Endothelial cell of umbilical vein (primary cell): ENCODE results near the gene IQCH. TPM values are rescaled to one million over a fixed set of nuclear protein-coding genes. Genes with fewer than 3 reads are reported as not detected.

Experiments used
- BruUV-seq: library from RNA; stranded (reverse); fragments of 400-500 nt; replicated peaks from 2 replicates; lab custom pipeline; 2021; lab: Mats Ljungman, UMichigan
- CTCF ChIA-PET: fragments of 300-600, 350-600 bp; sonication (Branson Sonifier 250); formaldehyde crosslinking; loops from one replicate; lab custom pipeline; 2021; ENCODE audit warnings: antibody characterized with exemption, inconsistent platforms; lab: Charles Lee
- POLR2A ChIA-PET: fragments of 300-600, 350-600 bp; sonication (Branson Sonifier 250); formaldehyde crosslinking; loops from one replicate; lab custom pipeline; 2021; ENCODE audit warnings: antibody characterized with exemption, inconsistent platforms; lab: Charles Lee
- DNase-seq: peaks from one replicate; pipeline ENCODE4 v3.0.0-alpha.2; 2011; ENCODE audit warnings: low read depth, low spot score
- FAIRE-seq: peaks from 2 replicates; lab custom pipeline; 2011; peaks lifted over from hg19 to GRCh38; lab: Jason Lieb, UNC
- H2AFZ ChIP-seq: 2 replicates; pipeline ENCODE4 v1.6.0; 2012; ENCODE audit warnings: low read depth, low read length, control low read depth, inconsistent platforms
- H3K27ac ChIP-seq: 2 replicates; pipeline ENCODE4 v1.5.1; 2011; ENCODE audit warnings: low read depth, mild to moderate bottlenecking, control low read depth, low read length, moderate library complexity; ENCODE audit not compliant: insufficient read depth
- H3K27me3 ChIP-seq, 2 experiments: 2 replicates each; pipeline versions ENCODE4 v1.6.0 to v1.6.1; 2011; ENCODE audit warnings: low read length in 2 of 2, mixed read lengths in 1 of 2; ENCODE audit not compliant: control insufficient read depth in 2 of 2, insufficient read depth in 2 of 2
- H3K36me3 ChIP-seq, 2 experiments: 2 replicates in 1 of 2; 3 replicates in 1 of 2; pipeline ENCODE4 v1.5.1; 2011; ENCODE audit warnings: low read length in 2 of 2, mild to moderate bottlenecking in 1 of 2, moderate library complexity in 1 of 2; ENCODE audit not compliant: control insufficient read depth in 2 of 2, insufficient read depth in 2 of 2; ENCODE audit errors: extremely low read depth in 1 of 2
- H3K4me1 ChIP-seq: 3 replicates; pipeline ENCODE4 v1.5.1; 2011; ENCODE audit warnings: mild to moderate bottlenecking, low read length; ENCODE audit not compliant: control insufficient read depth, insufficient read depth; ENCODE audit errors: extremely low read depth
- H3K4me2 ChIP-seq: 2 replicates; pipeline ENCODE4 v1.6.1; 2011; ENCODE audit warnings: low read length, control low read depth, mixed read lengths; ENCODE audit not compliant: insufficient read depth
- H3K4me3 ChIP-seq, 3 experiments: fragments of 200-600 bp in 1 of 3; sonication (generic), shearing (Covaris generic) in 1 of 3; replicated peaks in 1 of 3; 2 replicates each; pipeline ENCODE4 v1.5.1; 2011 to 2016; ENCODE audit warnings: control low read depth in 3 of 3, low read length in 3 of 3, mild to moderate bottlenecking in 2 of 3, inconsistent platforms in 1 of 3, low read depth in 1 of 3, moderate library complexity in 1 of 3; ENCODE audit not compliant: insufficient read depth in 1 of 3
- H3K79me2 ChIP-seq: 2 replicates; pipeline ENCODE4 v1.6.0; 2012; ENCODE audit warnings: low read length, inconsistent platforms; ENCODE audit not compliant: control insufficient read depth, insufficient read depth
- H3K9ac ChIP-seq: replicated peaks from 2 replicates; pipeline ENCODE3; 2011; ENCODE audit warnings: low read length, control low read depth; ENCODE audit not compliant: insufficient read depth; ENCODE audit errors: extremely low read depth
- H3K9me1 ChIP-seq: replicated peaks from 3 replicates; pipeline ENCODE4 v1.6.0; 2011; ENCODE audit warnings: mild to moderate bottlenecking, low read length; ENCODE audit not compliant: control insufficient read depth, insufficient read depth; ENCODE audit errors: extremely low read depth
- H3K9me3 ChIP-seq: replicated peaks from 2 replicates; pipeline ENCODE4 v1.5.1; 2012; ENCODE audit warnings: low read length, inconsistent platforms; ENCODE audit not compliant: control insufficient read depth, insufficient read depth
- H4K20me1 ChIP-seq: replicated peaks from 2 replicates; pipeline ENCODE3; 2011; ENCODE audit warnings: mild to moderate bottlenecking, low read length; ENCODE audit not compliant: control insufficient read depth, insufficient read depth; ENCODE audit errors: extremely low read depth
- CTCF ChIP-seq, 2 donors: IDR thresholded peaks; 1 replicate in 1 of 2; 2 replicates in 1 of 2; pipeline ENCODE4 v1.5.1; 2011; ENCODE audit warnings: low read length in 2 of 2, mild to moderate bottlenecking in 2 of 2, moderate library complexity in 2 of 2, control low read depth in 1 of 2, inconsistent platforms in 1 of 2, low read depth in 1 of 2; ENCODE audit not compliant: insufficient read depth in 1 of 2; ENCODE audit errors: extremely low read depth in 1 of 2
- FOS ChIP-seq: IDR thresholded peaks from 2 replicates; pipeline ENCODE4 v1.6.1; 2011; ENCODE audit warnings: mild to moderate bottlenecking, low read length, moderate library complexity, borderline replicate concordance; ENCODE audit not compliant: insufficient read depth
- GATA2 ChIP-seq: IDR thresholded peaks from 2 replicates; pipeline ENCODE4 v1.7.0; 2011; ENCODE audit warnings: low read depth, mild to moderate bottlenecking, moderate library complexity, mixed read lengths, low read length; ENCODE audit not compliant: insufficient read length, insufficient read depth
- JUN ChIP-seq: IDR thresholded peaks from 2 replicates; pipeline ENCODE4 v1.6.1; 2011; ENCODE audit warnings: borderline replicate concordance, low read depth; ENCODE audit not compliant: insufficient read length, insufficient read depth
- MAX ChIP-seq: IDR thresholded peaks from 2 replicates; pipeline ENCODE4 v1.6.1; 2011; ENCODE audit not compliant: insufficient read depth, insufficient read length
- MYC ChIP-seq: IDR thresholded peaks from one replicate; pipeline ENCODE4 v1.6.1; 2011; ENCODE audit warnings: mild to moderate bottlenecking, low read depth, low read length
- POLR2AphosphoS5 ChIP-seq: IDR thresholded peaks from 2 replicates; pipeline ENCODE4 v1.6.1; 2012; ENCODE audit warnings: low read depth, mild to moderate bottlenecking, control low read depth, low read length, moderate library complexity; ENCODE audit not compliant: insufficient read depth
- dilution Hi-C: fragments of 300-500 bp; cut with MboI; formaldehyde crosslinking; loops from one replicate; pipeline ENCODE4 v1.15.0; 2019; ENCODE audit warnings: low sequenced_read_pairs; ENCODE audit not compliant: extremely low pct_ligation_motif_present
- intact Hi-C: fragments of 100-400 bp; cut with micrococcal nuclease; formaldehyde crosslinking; loops from one replicate; pipeline ENCODE4 v1.10.0; 2022
- polyA plus RNA-seq, 4 experiments: library from polyadenylated mRNA; depleted of rRNA in 3 of 4; stranded (reverse) in 3 of 4; unstranded in 1 of 4; fragments of >200 nt; gene quantifications; 2 replicates each; pipeline versions ENCODE4 v1.2.1 to v1.2.3, GENCODE V29; 2011 to 2012; ENCODE audit warnings: missing spikeins in 1 of 4
- total RNA-seq: library from RNA; stranded (reverse); gene quantifications from 2 replicates; pipeline ENCODE4 v1.2.3, GENCODE V29; 2021

IQCH gene
- total and polyA plus RNA-seq, 2 donors (not counting 3 experiments of a cell fraction or from before 2014, with no cell fraction given): 0.29 to 0.51 TPM

GRCh38 chr15:67520321-67521028 lies 265.9 kb downstream of the IQCH start:
- BruUV-seq: TSS peak; percentile 48

More at GRCh38 chr15:67520321-67521028, 265.9 kb downstream of the IQCH start:
- intact Hi-C loops (loop anchor here (1.0 to 2.0 kb wide), 4 partner anchors 22 to 320 kb away; partner anchors contain the start of genes MAP2K5 and RNU6-1), dilution Hi-C loops (no loop called here)
- Histone ChIP-seq H3K4me3 (peak overlapping the region; percentile 30 to 95 (median 77)), H3K4me2 (peak overlapping the region; percentile 78), H3K36me3 (no peaks in the 10 kb centered on the region), H3K4me1 (peaks cover 17% of the 10 kb centered on the region), H4K20me1 (no peaks in the 10 kb centered on the region), H3K9me1 (no peaks in the 10 kb centered on the region), H2AFZ (peak overlapping the region; percentile 94), H3K27me3 (no peaks in the 10 kb centered on the region), H3K79me2 (peaks cover 25% of the 10 kb centered on the region), H3K9me3 (no peaks in the 10 kb centered on the region), H3K9ac (peak overlapping the region; percentile 87), H3K27ac (no peak overlapping the region)
- no peak for TF ChIP-seq MYC
- TF ChIP-seq MAX: no peak
- no peak for TF ChIP-seq JUN
- no peak for TF ChIP-seq FOS
- TF ChIP-seq GATA2: no peak
- no peak for TF ChIP-seq POLR2AphosphoS5
- no peak for TF ChIP-seq CTCF (IDR thresholded peaks at IDR 0.05; ENCODE audit: extremely low read depth in 1 of 2, insufficient read depth in 1 of 2, low read depth in 1 of 2, low read length in 2 of 2)
- DNase-seq (no peak), FAIRE-seq (no peak)
- POLR2A ChIA-PET: no interaction called here
- CTCF ChIA-PET: interaction anchor here (1.2 to 2.3 kb wide), 4 partner anchors 19 to 315 kb away, joined by 6 to 8 read pairs (median 7); no protein-coding TSS in a partner anchor
